WTC11 (cell line): ENCODE results near the gene EIF2B5. TPM values are rescaled to one million over a fixed set of nuclear protein-coding genes. Genes with fewer than 3 reads are reported as not detected.

Source experiments
- ATAC-seq: fragments of 200-7000 bp; cut with Tn5 transposase; 2 replicates; pipeline ENCODE4 v1.10.0; 2021; ENCODE audit warnings: mild to moderate bottlenecking, moderate library complexity
- CTCF ChIA-PET: fragments of 300-600 bp; sonication (Branson Sonifier 250); formaldehyde crosslinking; loops from one replicate; lab custom pipeline; 2021; ENCODE audit warnings: antibody characterized with exemption; lab: Charles Lee
- POLR2A ChIA-PET: fragments of 350-600 bp; sonication (Branson Sonifier 250); formaldehyde crosslinking; loops from one replicate; lab custom pipeline; 2021; ENCODE audit warnings: antibody characterized with exemption; lab: Charles Lee
- DNase-seq: peaks from one replicate; pipeline ENCODE4 v3.0.0; 2021; ENCODE audit warnings: low spot score
- H3K27ac Mint-ChIP-seq: 2 replicates; pipeline ENCODE4 v1.8.0; 2021; ENCODE audit warnings: mixed read lengths
- H3K27me3 Mint-ChIP-seq: 2 replicates; pipeline ENCODE4 v1.8.0; 2021; ENCODE audit warnings: low read depth, mild to moderate bottlenecking, moderate library complexity, mixed read lengths
- H3K36me3 Mint-ChIP-seq: 2 replicates; pipeline ENCODE4 v1.8.0; 2021; ENCODE audit warnings: mixed read lengths
- H3K4me1 Mint-ChIP-seq: 2 replicates; pipeline ENCODE4 v1.8.0; 2022; ENCODE audit warnings: mixed read lengths
- H3K4me3 Mint-ChIP-seq: 2 replicates; pipeline ENCODE4 v1.8.0; 2021; ENCODE audit warnings: mild to moderate bottlenecking, moderate library complexity, mixed read lengths
- H3K9me3 Mint-ChIP-seq: 2 replicates; pipeline ENCODE4 v1.8.0; 2021; ENCODE audit warnings: mixed read lengths
- AFF4 ChIP-seq: sonication (generic); formaldehyde crosslinking; IDR thresholded peaks from 2 replicates; pipeline ENCODE4 v1.8.1; 2023; ENCODE audit warnings: mild to moderate bottlenecking, missing genetic modification reagents, borderline replicate concordance
- CTCF ChIP-seq: fragments of 200-600 bp; IDR thresholded peaks from 2 replicates; pipeline ENCODE4 v1.8.0; 2022; ENCODE audit warnings: antibody characterized with exemption
- E2F4 ChIP-seq: sonication (generic); formaldehyde crosslinking; IDR thresholded peaks from 2 replicates; pipeline ENCODE4 v1.8.1; 2022; ENCODE audit warnings: low read depth, mild to moderate bottlenecking, moderate library complexity, missing genetic modification reagents, borderline replicate concordance
- EMX1 ChIP-seq: fragments of 250-450 bp; sonication (Bioruptor Pico); IDR thresholded peaks from 2 replicates; pipeline ENCODE4 v1.8.0; 2021; ENCODE audit warnings: mild to moderate bottlenecking
- ERG ChIP-seq: fragments of 250-450 bp; sonication (Bioruptor Pico); IDR thresholded peaks from 2 replicates; pipeline ENCODE4 v1.8.0; 2021; ENCODE audit warnings: mild to moderate bottlenecking
- FOXK1 ChIP-seq: sonication (generic); formaldehyde crosslinking; IDR thresholded peaks from 2 replicates; pipeline ENCODE4 v1.8.0; 2022; ENCODE audit warnings: mild to moderate bottlenecking, moderate library complexity, missing genetic modification reagents
- IRF1 ChIP-seq: sonication (generic); formaldehyde crosslinking; IDR thresholded peaks from 2 replicates; pipeline ENCODE4 v1.8.0; 2023; ENCODE audit warnings: missing genetic modification reagents
- MYBL2 ChIP-seq: sonication (generic); formaldehyde crosslinking; IDR thresholded peaks from 2 replicates; pipeline ENCODE4 v1.8.1; 2023; ENCODE audit warnings: mild to moderate bottlenecking, moderate library complexity, missing genetic modification reagents
- NR2C2 ChIP-seq: sonication (generic); formaldehyde crosslinking; IDR thresholded peaks from 2 replicates; pipeline ENCODE4 v1.8.0; 2022; ENCODE audit warnings: mild to moderate bottlenecking, missing genetic modification reagents
- RELA ChIP-seq: sonication (generic); formaldehyde crosslinking; IDR thresholded peaks from 2 replicates; pipeline ENCODE4 v1.8.1; 2022; ENCODE audit warnings: missing genetic modification reagents, mild to moderate bottlenecking, borderline replicate concordance
- SMAD4 ChIP-seq: sonication (generic); formaldehyde crosslinking; IDR thresholded peaks from 2 replicates; pipeline ENCODE4 v1.8.0; 2022; ENCODE audit warnings: mild to moderate bottlenecking, missing genetic modification reagents
- SP1 ChIP-seq: sonication (generic); formaldehyde crosslinking; conservative IDR thresholded peaks from 2 replicates; pipeline ENCODE4 v1.8.1; 2022; ENCODE audit warnings: missing genetic modification reagents
- TCF7 ChIP-seq: sonication (generic); formaldehyde crosslinking; IDR thresholded peaks from 2 replicates; pipeline ENCODE4 v1.8.0; 2022; ENCODE audit warnings: mild to moderate bottlenecking, low read depth, missing genetic modification reagents, moderate library complexity
- TEAD4 ChIP-seq: sonication (generic); formaldehyde crosslinking; IDR thresholded peaks from 2 replicates; pipeline ENCODE4 v1.8.0; 2022; ENCODE audit warnings: mild to moderate bottlenecking, missing genetic modification reagents
- USF1 ChIP-seq: sonication (generic); formaldehyde crosslinking; IDR thresholded peaks from 2 replicates; pipeline ENCODE4 v1.8.0; 2022; ENCODE audit warnings: mild to moderate bottlenecking, missing genetic modification reagents
- ZBTB43 ChIP-seq: sonication (generic); formaldehyde crosslinking; IDR thresholded peaks from 2 replicates; pipeline ENCODE4 v1.8.1; 2023; ENCODE audit warnings: mild to moderate bottlenecking, missing genetic modification reagents
- ZMAT4 ChIP-seq: fragments of 250-450 bp; sonication (Bioruptor Pico); IDR thresholded peaks from 2 replicates; pipeline ENCODE4 v1.9.0; 2021; ENCODE audit warnings: mild to moderate bottlenecking
- ZNF121 ChIP-seq: sonication (generic); formaldehyde crosslinking; IDR thresholded peaks from 2 replicates; pipeline ENCODE4 v1.8.0; 2023; ENCODE audit warnings: missing genetic modification reagents
- ZNF219 ChIP-seq: sonication (generic); formaldehyde crosslinking; IDR thresholded peaks from 2 replicates; pipeline ENCODE4 v1.8.0; 2023; ENCODE audit warnings: missing genetic modification reagents, mild to moderate bottlenecking, borderline replicate concordance
- ZNF423 ChIP-seq: fragments of 250-450 bp; sonication (Bioruptor Pico); IDR thresholded peaks from 2 replicates; pipeline ENCODE4 v2.1.2; 2022; ENCODE audit warnings: mild to moderate bottlenecking, moderate library complexity
- total RNA-seq: library from RNA; stranded (reverse); gene quantifications from 3 replicates; pipeline ENCODE4 v1.2.3, GENCODE V29; 2021

The EIF2B5 gene
- total RNA-seq, 1 experiment from 2014 or later: 42.3 TPM

- H3K36me3 Mint-ChIP-seq: peaks cover 27% of the 10 kb centered on the region
- POLR2A ChIA-PET: interaction anchor here (0.6 to 1.4 kb wide), 5 partner anchors 12 to 115 kb away, joined by 3 to 8 read pairs (median 7); partner anchors contain the start of gene ABCF3
- TF ChIP-seq E2F4 (CRISPR knock-in tag): no peak
- no peak for TF ChIP-seq ZNF121
- no peak for TF ChIP-seq USF1 (CRISPR knock-in tag)
- no peak for TF ChIP-seq AFF4 (CRISPR knock-in tag)
- no peak for TF ChIP-seq ZNF423 (CRISPR knock-in tag)
- no peak for TF ChIP-seq CTCF
- TF ChIP-seq SMAD4 (CRISPR knock-in tag): no peak
- no peak for TF ChIP-seq IRF1 (CRISPR knock-in tag)
- no peak for TF ChIP-seq ERG (CRISPR knock-in tag)
- TF ChIP-seq, all 79 proteins: peak for 0
- CTCF ChIA-PET: interaction anchor here (0.6 to 1.6 kb wide), 4 partner anchors 16 to 279 kb away, joined by 3 to 12 read pairs (median 6); partner anchors contain the start of gene VWA5B2
- Mint-ChIP-seq H3K27me3 (no peaks in the 10 kb centered on the region), H3K27ac (peak overlapping the region; percentile 53), H3K4me3 (peak overlapping the region; percentile 97), H3K4me1 (peaks cover 28% of the 10 kb centered on the region), H3K9me3 (no peaks in the 10 kb centered on the region)
- no peak for ATAC-seq
- no peak for DNase-seq
Observed at GRCh38 chr3:184174284-184174645, 39.1 kb downstream of the EIF2B5 start.

- POLR2A ChIA-PET: interaction anchor here (0.6 to 1.4 kb wide), 3 partner anchors 11 to 115 kb away, joined by 3 to 7 read pairs (median 3); partner anchors contain the start of gene ABCF3
- Mint-ChIP-seq H3K4me1 (peaks cover 28% of the 10 kb centered on the region), H3K27me3 (no peaks in the 10 kb centered on the region), H3K4me3 (peak within 1 kb of the TSS; percentile 97), H3K27ac (peak within 1 kb of the TSS; percentile 98), H3K9me3 (no peaks in the 10 kb centered on the region), H3K36me3 (peaks cover 31% of the 10 kb centered on the region)
- peak; percentile 98 for DNase-seq
- CTCF ChIA-PET: interaction anchor here (0.6 to 1.6 kb wide), 3 partner anchors 52 to 279 kb away, joined by 3 to 12 read pairs (median 8); partner anchors contain the start of gene VWA5B2
- peak; percentile 83 for ATAC-seq
- TF ChIP-seq RELA (0 out of 2 replicates have a peak, but pooled peaks have one; percentile 23), SP1 (peak; percentile 94), FOXK1 (CRISPR knock-in tag) (peak; percentile 83), ZNF219 (CRISPR knock-in tag) (no peak), TCF7 (CRISPR knock-in tag) (no peak), TEAD4 (CRISPR knock-in tag) (no peak), EMX1 (CRISPR knock-in tag) (peak; percentile 25; the same call in 1 of the 2 replicates), MYBL2 (CRISPR knock-in tag) (0 out of 2 replicates have a peak, but pooled peaks have one; percentile 25), ZMAT4 (CRISPR knock-in tag) (no peak; the same call in 1 of the 2 replicates), ZBTB43 (CRISPR knock-in tag) (0 out of 2 replicates have a peak, but pooled peaks have one; percentile 35), NR2C2 (no peak)
Observed at GRCh38 chr3:184174646-184175492, 39.7 kb downstream of the EIF2B5 start, which contains the start of gene AP2M1. Gene AP2M1 (plus strand): TSS chr3:184174855. CDS start chr3:184176994, 2,139 bp downstream.
